D721Med (cell line): ENCODE measurements around the gene RPP40.

Experiments
- DNase-seq: peaks from one replicate; pipeline ENCODE4 v3.0.0; 2011; ENCODE audit warnings: low spot score; ENCODE audit not compliant: insufficient read length
- FAIRE-seq: peaks from 2 replicates; lab custom pipeline; 2011; peaks lifted over from hg19 to GRCh38; lab: Jason Lieb, UNC
- CTCF ChIP-seq: IDR thresholded peaks from 2 replicates; pipeline ENCODE4 v1.5.1; 2012; ENCODE audit warnings: mild to moderate bottlenecking, control low read depth; ENCODE audit not compliant: insufficient read depth; ENCODE audit errors: missing control alignments

The RPP40 gene

GRCh38 chr6:4979426-4979825 is 24.4 kb downstream of the RPP40 start:
- FAIRE-seq = no peak
- no peak for TF ChIP-seq CTCF
- no peak for DNase-seq

- no peak for DNase-seq
- FAIRE-seq = no peak
- TF ChIP-seq CTCF = no peak
Measured at GRCh38 chr6:4977468-4977867, 26.4 kb downstream of the RPP40 start.

GRCh38 chr6:4975506-4975905 is 28.3 kb downstream of the RPP40 start:
- DNase-seq = no peak
- FAIRE-seq = no peak

GRCh38 chr6:4974962-4975361 is 28.9 kb downstream of the RPP40 start:
- FAIRE-seq = no peak
- TF ChIP-seq CTCF = no peak

More at GRCh38 chr6:4975506-4975905, 28.3 kb downstream of the RPP40 start:
- TF ChIP-seq CTCF = no peak

GRCh38 chr6:4973982-4974745 is 29.7 kb downstream of the RPP40 start:
- no peak for FAIRE-seq
- TF ChIP-seq CTCF = no peak
- no peak for DNase-seq

More at GRCh38 chr6:4974962-4975361, 28.9 kb downstream of the RPP40 start:
- DNase-seq = no peak

- DNase-seq (no peak), FAIRE-seq (no peak)
- TF ChIP-seq CTCF = no peak
Measured at GRCh38 chr6:4973415-4973814, 30.4 kb downstream of the RPP40 start.

- FAIRE-seq = no peak
Measured at GRCh38 chr6:4972438-4972837, 31.4 kb downstream of the RPP40 start.

More at GRCh38 chr6:4972438-4972837, 31.4 kb downstream of the RPP40 start:
- no peak for TF ChIP-seq CTCF
- no peak for DNase-seq
